IMR-90 (cell line): Measurements from ENCODE around the gene GRAMD1B. TPM values are rescaled to one million over a fixed set of nuclear protein-coding genes. Genes with fewer than 3 reads are reported as not detected.
A peak's percentile ranks its signal among the peaks of the same experiment; 100 is the strongest.

Experiments used
- ATAC-seq: fragments of 200-7000 bp; cut with Tn5 transposase; 2 replicates; pipeline ENCODE4 v1.9.1; 2020; ENCODE audit warnings: low read depth, mild to moderate bottlenecking, moderate library complexity
- BruUV-seq: library from RNA; stranded (reverse); fragments of 400-500 nt; replicated peaks from 2 replicates; lab custom pipeline; 2021; lab: Mats Ljungman, UMichigan
- CTCF ChIA-PET: fragments of 300-600 bp; formaldehyde crosslinking; extraction: SDS; loops from one replicate; lab custom pipeline; 2021; ENCODE audit warnings: antibody characterized with exemption; lab: Yijun Ruan, JAX
- POLR2A ChIA-PET: fragments of 300-600 bp; sonication (Branson Sonifier 250); formaldehyde crosslinking; loops from one replicate; lab custom pipeline; 2022; ENCODE audit warnings: antibody characterized with exemption; ENCODE audit not compliant: unreplicated experiment; lab: Charles Lee
- DNase-seq: peaks from one replicate; pipeline ENCODE4 v3.0.0; 2013
- H2AFZ ChIP-seq: replicated peaks from 2 replicates; pipeline ENCODE3; 2013; ENCODE audit warnings: low read length, mild to moderate bottlenecking; ENCODE audit not compliant: poor library complexity
- H2AK5ac ChIP-seq: 2 replicates; pipeline ENCODE4 v1.6.1; 2013; ENCODE audit warnings: low read depth, low read length, inconsistent platforms
- H2AK9ac ChIP-seq: replicated peaks from 2 replicates; pipeline ENCODE3; 2013; ENCODE audit warnings: mild to moderate bottlenecking, low read depth, low read length, moderate library complexity; ENCODE audit not compliant: poor library complexity
- H2BK120ac ChIP-seq: 2 replicates; pipeline ENCODE4 v1.6.1; 2013; ENCODE audit warnings: low read depth, low read length, inconsistent platforms
- H2BK15ac ChIP-seq: 3 replicates; pipeline ENCODE4 v1.6.1; 2013; ENCODE audit warnings: low read depth, low read length, inconsistent platforms
- H2BK20ac ChIP-seq: 2 replicates; pipeline ENCODE4 v1.6.1; 2013; ENCODE audit warnings: low read depth, mild to moderate bottlenecking, inconsistent platforms, low read length, moderate library complexity
- H2BK5ac ChIP-seq: 2 replicates; pipeline ENCODE4 v1.6.1; 2013; ENCODE audit warnings: mild to moderate bottlenecking, low read depth, low read length, inconsistent platforms; ENCODE audit not compliant: poor library complexity, severe bottlenecking
- H3K14ac ChIP-seq: replicated peaks from 2 replicates; pipeline ENCODE4 v1.6.1; 2013; ENCODE audit warnings: low read depth, low read length, inconsistent platforms
- H3K18ac ChIP-seq: 2 replicates; pipeline ENCODE4 v1.6.1; 2013; ENCODE audit warnings: low read depth, low read length, control low read depth
- H3K23ac ChIP-seq: 2 replicates; pipeline ENCODE4 v1.6.1; 2013; ENCODE audit warnings: low read depth, low read length, inconsistent platforms
- H3K27ac ChIP-seq: 2 replicates; pipeline ENCODE4 v1.5.1; 2013; ENCODE audit warnings: mild to moderate bottlenecking, control low read depth, low read length; ENCODE audit not compliant: insufficient read depth
- H3K27me3 ChIP-seq: 2 replicates; pipeline ENCODE4 v1.6.1; 2013; ENCODE audit warnings: low read length; ENCODE audit not compliant: control insufficient read depth, insufficient read depth
- H3K36me3 ChIP-seq: 2 replicates; pipeline ENCODE4 v1.6.1; 2013; ENCODE audit warnings: low read length, mixed read lengths; ENCODE audit not compliant: control insufficient read depth, insufficient read depth
- H3K4ac ChIP-seq: 2 replicates; pipeline ENCODE4 v1.6.1; 2013; ENCODE audit warnings: low read depth, low read length, inconsistent platforms
- H3K4me1 ChIP-seq: 2 replicates; pipeline ENCODE4 v1.6.1; 2013; ENCODE audit warnings: low read length, mixed read lengths; ENCODE audit not compliant: control insufficient read depth, insufficient read depth
- H3K4me2 ChIP-seq: 2 replicates; pipeline ENCODE4 v1.6.1; 2013; ENCODE audit warnings: low read depth, mild to moderate bottlenecking, control low read depth, low read length, moderate library complexity
- H3K4me3 ChIP-seq: 2 replicates; pipeline ENCODE4 v1.5.1; 2013; ENCODE audit warnings: low read depth, mild to moderate bottlenecking, control low read depth, low read length, moderate library complexity; ENCODE audit not compliant: insufficient read depth
- H3K56ac ChIP-seq: 2 replicates; pipeline ENCODE4 v1.6.1; 2013; ENCODE audit warnings: low read length, inconsistent platforms; ENCODE audit not compliant: insufficient read depth; ENCODE audit errors: extremely low read depth
- H3K79me1 ChIP-seq, 2 experiments: 2 replicates each; pipeline ENCODE4 v1.6.1; 2013; ENCODE audit warnings: low read length in 2 of 2, inconsistent platforms in 1 of 2, low read depth in 1 of 2
- H3K9ac ChIP-seq: 2 replicates; pipeline ENCODE4 v1.6.1; 2013; ENCODE audit warnings: low read depth, low read length, control low read depth
- H3K9me1 ChIP-seq: 2 replicates; pipeline ENCODE4 v1.6.1; 2013; ENCODE audit warnings: low read length, inconsistent platforms; ENCODE audit not compliant: insufficient read depth
- H3K9me3 ChIP-seq: 2 replicates; pipeline ENCODE4 v1.6.1; 2013; ENCODE audit warnings: low read length; ENCODE audit not compliant: control insufficient read depth, insufficient read depth
- H4K20me1 ChIP-seq: 2 replicates; pipeline ENCODE4 v1.6.1; 2013; ENCODE audit warnings: low read length, inconsistent platforms; ENCODE audit not compliant: insufficient read depth
- H4K5ac ChIP-seq: 2 replicates; pipeline ENCODE4 v1.6.1; 2013; ENCODE audit warnings: mild to moderate bottlenecking, low read depth, low read length, control low read depth
- H4K8ac ChIP-seq, 2 experiments: 2 replicates each; pipeline ENCODE4 v1.6.1; 2013; ENCODE audit warnings: low read depth in 2 of 2, low read length in 2 of 2, control low read depth in 1 of 2, inconsistent platforms in 1 of 2
- H4K91ac ChIP-seq: 2 replicates; pipeline ENCODE4 v1.6.1; 2013; ENCODE audit warnings: low read depth, low read length, inconsistent platforms; ENCODE audit not compliant: insufficient read depth
- BHLHE40 ChIP-seq: fragments of 150-350 bp; IDR thresholded peaks from 2 replicates; pipeline ENCODE4 v1.6.1; 2016; ENCODE audit warnings: mild to moderate bottlenecking, low read depth, low read length
- CEBPB ChIP-seq: IDR thresholded peaks from 2 replicates; pipeline ENCODE4 v1.6.1; 2012; ENCODE audit warnings: low read depth, low read length, improper control_type of control experiment
- CHD1 ChIP-seq: IDR thresholded peaks from 2 replicates; pipeline ENCODE4 v1.6.1; 2012; ENCODE audit warnings: low read depth, low read length, improper control_type of control experiment
- CTCF ChIP-seq: conservative IDR thresholded peaks from 2 replicates; pipeline ENCODE4 v1.5.1; 2012; ENCODE audit warnings: mild to moderate bottlenecking, low read depth, low read length, improper control_type of control experiment
- FOS ChIP-seq: fragments of 150-350 bp; IDR thresholded peaks from 2 replicates; pipeline ENCODE4 v1.6.1; 2016; ENCODE audit warnings: low read depth, low read length
- MAFK ChIP-seq: IDR thresholded peaks from 2 replicates; pipeline ENCODE4 v1.6.1; 2012; ENCODE audit warnings: low read depth, low read length, improper control_type of control experiment
- MAZ ChIP-seq: IDR thresholded peaks from 2 replicates; pipeline ENCODE4 v1.6.1; 2012; ENCODE audit warnings: low read depth, mild to moderate bottlenecking, low read length, improper control_type of control experiment, moderate library complexity, borderline replicate concordance
- MXI1 ChIP-seq: IDR thresholded peaks from 2 replicates; pipeline ENCODE4 v1.6.1; 2012; ENCODE audit warnings: low read depth, mild to moderate bottlenecking, low read length, moderate library complexity, borderline replicate concordance
- NFE2L2 ChIP-seq: fragments of 150-350 bp; IDR thresholded peaks from 2 replicates; pipeline ENCODE4 v1.6.1; 2016; ENCODE audit warnings: low read depth, mild to moderate bottlenecking, low read length
- POLR2A ChIP-seq: IDR thresholded peaks from 2 replicates; pipeline ENCODE4 v1.6.1; 2012; ENCODE audit warnings: mild to moderate bottlenecking, low read depth, low read length
- RAD21 ChIP-seq: IDR thresholded peaks from 2 replicates; pipeline ENCODE4 v1.6.1; 2012; ENCODE audit warnings: low read length, improper control_type of control experiment
- RFX5 ChIP-seq: IDR thresholded peaks from 2 replicates; pipeline ENCODE4 v1.8.0; 2012; ENCODE audit warnings: low read depth, mild to moderate bottlenecking, low read length, moderate library complexity
- SMC3 ChIP-seq: fragments of 150-350 bp; IDR thresholded peaks from 2 replicates; pipeline ENCODE4 v1.6.1; 2016; ENCODE audit warnings: low read depth, mild to moderate bottlenecking, antibody characterized with exemption, low read length, moderate library complexity
- USF2 ChIP-seq: fragments of 150-350 bp; IDR thresholded peaks from 2 replicates; pipeline ENCODE4 v1.6.1; 2017; ENCODE audit warnings: mild to moderate bottlenecking, antibody characterized with exemption, low read length, low read depth
- WGBS, 2 experiments: methylation state at CpG; one replicate each; pipeline versions ENCODE4 v1.1.5 to v1.1.7; 2013; ENCODE audit warnings: missing lambda C conversion rate in 2 of 2; ENCODE audit not compliant: insufficient read length in 1 of 2; ENCODE audit errors: extremely low coverage in 2 of 2; 5-methylcytosine and 5-hydroxymethylcytosine counted together
- dilution Hi-C: fragments of 300-500 bp; cut with HindIII; formaldehyde crosslinking; loops from one replicate; pipeline ENCODE4 v1.14.3; 2018; ENCODE audit warnings: low sequenced_read_pairs; ENCODE audit not compliant: unreplicated experiment
- in situ Hi-C: fragments of 300-500 bp; cut with MboI; formaldehyde crosslinking; loops from 3 replicates; pipeline ENCODE4 v1.14.3; 2019; ENCODE audit warnings: low sequenced_read_pairs, inconsistent platforms, mixed read lengths
- intact Hi-C: fragments of 100-400 bp; cut with micrococcal nuclease; formaldehyde crosslinking; loops from 2 replicates; pipeline ENCODE4 v1.10.0; 2022
- polyA plus RNA-seq, 3 experiments: library from polyadenylated mRNA; depleted of rRNA; stranded (reverse); fragments of >200 nt; gene quantifications; 2 replicates each; pipeline ENCODE4 v1.2.3, GENCODE V29; 2012; ENCODE audit warnings: low replicate concordance in 1 of 3
- total RNA-seq: library from RNA; depleted of rRNA; stranded (reverse); fragments of >200 nt; gene quantifications from 2 replicates; pipeline ENCODE4 v1.2.3, GENCODE V29; 2012
- TF ChIP-seq, protein P1 (sequence below): fragments of 150-350 bp; IDR thresholded peaks from 2 replicates; pipeline ENCODE4 v1.6.1; 2016; ENCODE audit warnings: low read depth, mild to moderate bottlenecking, low read length, moderate library complexity, borderline replicate concordance

GRAMD1B gene
- total and polyA plus RNA-seq, 2 of the 4 experiments (the other 2 are of a cell fraction): 7.1 to 7.2 TPM

DNA sequence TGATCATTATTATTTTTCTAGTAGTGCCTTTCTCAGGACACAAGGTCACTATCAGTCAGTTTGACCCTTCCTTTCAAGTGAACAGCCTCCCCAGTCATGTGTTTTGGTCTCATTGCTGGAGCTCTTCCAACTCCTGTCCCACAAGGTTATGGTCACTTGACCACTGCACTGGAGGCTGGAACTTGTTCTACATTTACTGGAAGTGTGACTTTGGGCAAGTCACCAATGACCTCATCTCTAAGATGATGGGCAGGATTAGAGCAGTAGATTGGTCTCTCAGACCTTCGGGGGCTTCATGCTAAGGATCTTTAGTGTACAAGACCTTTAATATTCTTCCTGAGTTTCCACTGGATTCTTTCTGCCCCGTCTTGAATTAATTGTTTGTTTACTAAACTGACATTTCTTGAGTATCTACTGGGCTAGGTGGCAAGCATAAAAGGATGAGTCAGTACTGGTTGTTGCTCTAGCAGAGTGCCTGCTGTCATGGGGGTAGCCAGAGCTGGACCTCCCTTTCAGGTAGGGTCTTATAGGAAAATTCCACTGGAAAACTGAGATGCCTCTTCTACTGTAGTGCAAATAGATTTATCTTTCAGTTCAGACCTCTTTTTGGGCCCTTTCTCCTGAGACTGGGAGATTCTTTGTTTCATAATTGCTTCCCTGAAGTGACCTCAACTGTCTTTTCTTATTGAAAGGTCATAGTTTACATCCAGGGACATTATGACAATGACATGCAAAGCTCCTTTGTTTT lies 106.8 kb downstream of the GRAMD1B start:
- peaks cover 3% of the 10 kb centered on the region for H3K9me1 ChIP-seq
- H3K27me3 ChIP-seq: no peaks in the 10 kb centered on the region
- no peak overlapping the region for H3K4ac ChIP-seq
- H3K18ac ChIP-seq: no peak overlapping the region
- H3K27ac ChIP-seq: no peak overlapping the region
- H3K4me3 ChIP-seq: no peak overlapping the region
- no peak overlapping the region for H2AK9ac ChIP-seq
- no CpG with 5 or more reads among the region's 2 CpGs for WGBS, 2 experiments
- no peak overlapping the region for H2AK5ac ChIP-seq
- H3K4me2 ChIP-seq: no peak overlapping the region
- H3K14ac ChIP-seq: no peak overlapping the region
- peaks cover 7% of the 10 kb centered on the region; the same call in 1 of the 2 replicates for H4K20me1 ChIP-seq
- H3K9ac ChIP-seq: no peak overlapping the region
- no peaks in the 10 kb centered on the region for H3K9me3 ChIP-seq
- H3K23ac ChIP-seq: no peak overlapping the region
- ATAC-seq: peak; percentile 35
- H2AFZ ChIP-seq: no peak overlapping the region
- POLR2A ChIA-PET: interaction anchor here (0.6 kb wide), 1 partner anchor 39 kb away, joined by 6 read pairs; no protein-coding TSS in a partner anchor
- no peak overlapping the region for H4K5ac ChIP-seq
- H2BK120ac ChIP-seq: no peak overlapping the region
- DNase-seq: no peak
- peaks cover 10 to 36% of the 10 kb centered on the region in 2 experiments; a peak in 3 of 4 replicates for H3K79me1 ChIP-seq
- H4K8ac ChIP-seq: no peak overlapping the region
- no peak overlapping the region for H4K91ac ChIP-seq
- H2BK20ac ChIP-seq: no peak overlapping the region
- H3K56ac ChIP-seq: no peak overlapping the region
- intact Hi-C loops (no loop called here), in situ Hi-C loops (no loop called here), dilution Hi-C loops (no loop called here)
- H3K4me1 ChIP-seq: peaks cover 3% of the 10 kb centered on the region; the same call in 1 of the 2 replicates
- H2BK5ac ChIP-seq: no peak overlapping the region
- no peaks in the 10 kb centered on the region for H3K36me3 ChIP-seq
- CTCF ChIA-PET: interaction anchor here (0.9 kb wide), 1 partner anchor 16 kb away, joined by 3 read pairs; no protein-coding TSS in a partner anchor
- no TSS peak for BruUV-seq
- H2BK15ac ChIP-seq: no peak overlapping the region
- TF ChIP-seq MAFK (no peak), POLR2A (no peak), MAZ (no peak), RAD21 (no peak), NFE2L2 (no peak), CTCF (no peak), USF2 (no peak), BHLHE40 (no peak), CEBPB (no peak), MXI1 (no peak), SMC3 (no peak), CHD1 (no peak), FOS (no peak), RFX5 (no peak)
- TF ChIP-seq, protein P1, sequence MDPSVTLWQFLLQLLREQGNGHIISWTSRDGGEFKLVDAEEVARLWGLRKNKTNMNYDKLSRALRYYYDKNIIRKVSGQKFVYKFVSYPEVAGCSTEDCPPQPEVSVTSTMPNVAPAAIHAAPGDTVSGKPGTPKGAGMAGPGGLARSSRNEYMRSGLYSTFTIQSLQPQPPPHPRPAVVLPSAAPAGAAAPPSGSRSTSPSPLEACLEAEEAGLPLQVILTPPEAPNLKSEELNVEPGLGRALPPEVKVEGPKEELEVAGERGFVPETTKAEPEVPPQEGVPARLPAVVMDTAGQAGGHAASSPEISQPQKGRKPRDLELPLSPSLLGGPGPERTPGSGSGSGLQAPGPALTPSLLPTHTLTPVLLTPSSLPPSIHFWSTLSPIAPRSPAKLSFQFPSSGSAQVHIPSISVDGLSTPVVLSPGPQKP: no peak
